Nephron progenitor cell (in vitro differentiated cells): Measurements from ENCODE around the gene TRIM58.

Experiments used
- DNase-seq: peaks from one replicate; pipeline ENCODE4 v3.0.0; 2021
- H3K27ac Mint-ChIP-seq: 2 replicates; pipeline ENCODE4 v1.8.0; 2021; ENCODE audit warnings: mild to moderate bottlenecking, moderate library complexity, mixed read lengths
- H3K27me3 Mint-ChIP-seq: 2 replicates; pipeline ENCODE4 v1.8.0; 2021; ENCODE audit warnings: mild to moderate bottlenecking, low read depth, mixed read lengths; ENCODE audit not compliant: poor library complexity
- H3K36me3 Mint-ChIP-seq: 2 replicates; pipeline ENCODE4 v1.8.0; 2021; ENCODE audit warnings: low read depth, mixed read lengths
- H3K4me1 Mint-ChIP-seq: 2 replicates; pipeline ENCODE4 v1.8.0; 2021; ENCODE audit warnings: mixed read lengths
- H3K4me3 Mint-ChIP-seq: 2 replicates; pipeline ENCODE4 v1.8.0; 2021; ENCODE audit warnings: mild to moderate bottlenecking, moderate library complexity, mixed read lengths
- H3K9me3 Mint-ChIP-seq: 2 replicates; pipeline ENCODE4 v1.8.0; 2021; ENCODE audit warnings: mild to moderate bottlenecking, moderate library complexity, mixed read lengths
- TF ChIP-seq, protein P1 (sequence below): fragments of 200-600 bp; sonication (generic); IDR thresholded peaks from 2 replicates; pipeline ENCODE4 v1.5.0; 2021; ENCODE audit warnings: antibody characterized with exemption

Gene TRIM58

DNA sequence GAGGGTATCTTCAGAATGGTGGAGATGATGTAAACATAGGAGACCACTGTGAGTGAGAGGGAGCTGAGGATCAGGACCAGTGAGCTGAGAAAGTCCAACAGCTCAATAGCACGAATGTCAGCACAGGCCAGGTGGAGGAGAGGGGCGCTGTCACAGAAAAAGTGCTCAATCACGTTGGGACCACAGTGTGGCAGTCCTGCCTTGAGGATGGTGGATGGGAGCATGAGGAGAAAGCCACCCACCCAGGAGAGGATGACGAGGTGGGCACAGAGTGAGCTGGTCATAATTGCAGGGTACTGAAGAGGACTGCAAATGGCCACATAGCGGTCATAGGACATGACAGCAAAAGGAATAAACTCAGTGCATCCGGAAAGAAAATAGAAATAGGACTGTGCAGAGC is 23.4 kb upstream of the TRIM58 start:
- Mint-ChIP-seq H3K27ac (no peak overlapping the region), H3K4me1 (no peaks in the 10 kb centered on the region), H3K9me3 (peaks cover 44% of the 10 kb centered on the region), H3K27me3 (peaks cover 9% of the 10 kb centered on the region), H3K4me3 (no peak overlapping the region), H3K36me3 (no peaks in the 10 kb centered on the region)
- TF ChIP-seq, protein P1, sequence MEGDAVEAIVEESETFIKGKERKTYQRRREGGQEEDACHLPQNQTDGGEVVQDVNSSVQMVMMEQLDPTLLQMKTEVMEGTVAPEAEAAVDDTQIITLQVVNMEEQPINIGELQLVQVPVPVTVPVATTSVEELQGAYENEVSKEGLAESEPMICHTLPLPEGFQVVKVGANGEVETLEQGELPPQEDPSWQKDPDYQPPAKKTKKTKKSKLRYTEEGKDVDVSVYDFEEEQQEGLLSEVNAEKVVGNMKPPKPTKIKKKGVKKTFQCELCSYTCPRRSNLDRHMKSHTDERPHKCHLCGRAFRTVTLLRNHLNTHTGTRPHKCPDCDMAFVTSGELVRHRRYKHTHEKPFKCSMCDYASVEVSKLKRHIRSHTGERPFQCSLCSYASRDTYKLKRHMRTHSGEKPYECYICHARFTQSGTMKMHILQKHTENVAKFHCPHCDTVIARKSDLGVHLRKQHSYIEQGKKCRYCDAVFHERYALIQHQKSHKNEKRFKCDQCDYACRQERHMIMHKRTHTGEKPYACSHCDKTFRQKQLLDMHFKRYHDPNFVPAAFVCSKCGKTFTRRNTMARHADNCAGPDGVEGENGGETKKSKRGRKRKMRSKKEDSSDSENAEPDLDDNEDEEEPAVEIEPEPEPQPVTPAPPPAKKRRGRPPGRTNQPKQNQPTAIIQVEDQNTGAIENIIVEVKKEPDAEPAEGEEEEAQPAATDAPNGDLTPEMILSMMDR = no peak
- DNase-seq = no peak

DNA sequence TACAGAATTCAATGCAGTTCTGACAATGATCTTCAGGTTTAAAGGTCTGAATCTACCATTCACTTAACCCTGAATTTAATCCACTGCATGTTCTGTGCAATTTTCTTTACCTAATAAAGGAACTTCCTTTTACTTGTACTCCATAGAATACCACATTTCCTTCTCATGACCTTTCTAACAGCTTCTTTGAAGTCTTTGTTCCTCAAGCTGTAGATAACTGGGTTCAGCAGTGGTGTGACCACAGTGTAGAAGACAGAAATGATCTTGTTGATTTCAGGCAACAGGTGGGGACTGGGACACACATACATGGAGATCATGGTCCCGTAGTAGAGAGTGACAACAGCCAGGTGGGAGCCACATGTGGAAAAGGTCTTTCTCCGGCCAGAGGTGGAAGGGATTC is 16.2 kb upstream of the TRIM58 start:
- H3K36me3 Mint-ChIP-seq = no peaks in the 10 kb centered on the region
- peaks cover 54% of the 10 kb centered on the region for H3K9me3 Mint-ChIP-seq
- no peak overlapping the region for H3K4me3 Mint-ChIP-seq
- TF ChIP-seq, protein P1 = no peak
- DNase-seq = no peak
- no peak overlapping the region for H3K27ac Mint-ChIP-seq
- H3K27me3 Mint-ChIP-seq = no peaks in the 10 kb centered on the region
- no peaks in the 10 kb centered on the region for H3K4me1 Mint-ChIP-seq

DNA sequence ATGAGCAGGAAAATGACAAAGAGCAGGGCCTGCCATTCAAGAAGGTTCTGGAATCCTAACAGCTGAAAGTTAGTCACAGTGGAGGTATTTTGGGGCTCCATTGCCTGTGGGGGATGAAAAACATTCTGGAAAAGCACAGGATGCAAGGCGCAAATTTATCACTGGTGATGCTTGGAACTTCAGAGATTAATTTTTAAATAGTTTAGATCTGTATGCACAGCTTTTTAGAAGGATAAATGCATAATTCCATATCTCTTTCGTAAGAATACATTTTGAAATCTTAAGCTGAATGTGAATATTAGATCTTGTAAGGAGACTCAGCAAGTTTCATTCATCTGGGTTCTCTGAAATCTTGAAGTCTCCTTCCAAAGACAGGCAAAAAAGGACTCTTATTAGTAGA is 15.2 kb upstream of the TRIM58 start, which contains the start of gene OR11L1:
Gene OR11L1, minus strand, starts transcription at position 101 of the 400 bp plus-strand sequence. Its CDS starts 0 bp downstream, at position 101.
- TF ChIP-seq, protein P1 = no peak
- no peak within 1 kb of the TSS for H3K27ac Mint-ChIP-seq
- no peak for DNase-seq
- H3K27me3 Mint-ChIP-seq = no peaks in the 10 kb centered on the region
- H3K36me3 Mint-ChIP-seq = no peaks in the 10 kb centered on the region
- H3K4me1 Mint-ChIP-seq = no peaks in the 10 kb centered on the region
- H3K4me3 Mint-ChIP-seq = no peak within 1 kb of the TSS
- H3K9me3 Mint-ChIP-seq = peaks cover 48% of the 10 kb centered on the region

DNA sequence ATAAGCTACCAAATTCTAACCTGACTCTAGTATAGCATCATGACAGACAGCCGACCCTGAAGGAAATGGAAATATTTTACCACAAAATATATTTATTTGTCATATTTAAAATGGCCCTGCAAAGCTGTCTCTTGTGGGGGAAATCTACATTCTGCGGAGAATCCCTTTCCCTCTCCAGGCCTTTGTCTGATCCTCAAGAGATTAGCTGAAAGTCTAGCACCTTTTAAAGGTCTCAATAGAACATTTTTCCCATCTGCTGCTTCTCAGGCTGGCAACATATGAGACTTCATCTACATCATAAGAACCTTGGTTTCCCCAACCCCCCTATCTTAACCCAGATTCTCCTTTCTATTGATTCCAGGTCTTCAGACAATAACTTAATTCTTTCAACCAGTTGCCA is 13.6 kb upstream of the TRIM58 start:
- Mint-ChIP-seq H3K4me3 (no peak overlapping the region), H3K27ac (no peak overlapping the region), H3K4me1 (no peaks in the 10 kb centered on the region), H3K9me3 (peaks cover 39% of the 10 kb centered on the region), H3K27me3 (no peaks in the 10 kb centered on the region), H3K36me3 (no peaks in the 10 kb centered on the region)
- TF ChIP-seq, protein P1 = no peak
- no peak for DNase-seq

DNA sequence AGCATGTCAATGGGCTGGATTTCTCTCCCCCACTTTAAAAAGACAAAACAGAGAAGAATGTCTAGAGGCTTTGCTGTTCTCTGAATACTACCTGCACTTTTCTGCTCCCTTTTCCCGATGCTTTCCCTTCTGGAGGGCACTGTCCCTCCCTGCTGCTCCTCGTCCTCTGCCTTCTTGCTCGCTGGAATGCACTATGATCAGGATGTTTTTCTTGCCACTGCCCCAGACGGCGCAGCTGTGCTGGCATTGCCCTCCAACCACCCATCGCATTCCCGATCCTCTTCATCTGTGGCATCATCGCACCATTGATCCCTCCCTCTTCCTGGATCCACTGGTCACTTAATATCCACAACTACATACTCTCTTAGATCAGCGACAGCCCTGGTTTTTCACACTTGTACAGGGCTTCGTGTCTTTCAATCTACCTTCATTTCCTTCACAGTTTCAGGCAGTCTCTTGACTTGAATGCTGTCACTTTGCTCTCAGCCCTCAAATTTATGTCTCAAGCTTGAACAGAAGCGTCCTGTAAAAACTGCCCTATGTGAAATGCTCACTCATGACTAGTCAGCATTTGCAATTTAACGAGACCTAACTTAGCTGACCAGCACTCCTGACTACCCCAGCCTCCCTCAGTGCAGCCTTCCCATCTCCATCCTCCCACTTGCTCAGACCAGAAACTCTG is 11.8 kb upstream of the TRIM58 start:
- TF ChIP-seq, protein P1 = no peak
- Mint-ChIP-seq H3K9me3 (peaks cover 30% of the 10 kb centered on the region), H3K27me3 (no peaks in the 10 kb centered on the region)

DNA sequence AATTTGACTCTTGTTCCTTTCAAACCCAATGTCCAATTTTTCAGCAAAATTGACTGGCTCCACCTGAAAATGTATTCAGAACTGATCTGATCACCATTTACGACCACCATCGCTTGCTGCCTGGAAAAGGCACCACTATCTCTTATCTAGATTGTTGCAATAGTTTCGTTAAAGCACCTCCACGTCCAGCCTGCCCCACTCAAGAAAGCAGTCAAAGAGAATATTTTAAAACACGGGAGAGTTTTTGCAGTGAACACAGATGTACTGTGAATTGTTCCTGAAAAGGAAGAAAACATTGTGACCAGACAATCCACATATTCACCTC is 11.3 kb upstream of the TRIM58 start:
- TF ChIP-seq, protein P1 = no peak
- H3K4me1 Mint-ChIP-seq = no peaks in the 10 kb centered on the region

More for the DNA sequence above, 11.8 kb upstream of the TRIM58 start:
- Mint-ChIP-seq H3K4me1 (no peaks in the 10 kb centered on the region), H3K36me3 (no peaks in the 10 kb centered on the region), H3K27ac (no peak overlapping the region), H3K4me3 (no peak overlapping the region)
- DNase-seq = no peak

More for the DNA sequence above, 11.3 kb upstream of the TRIM58 start:
- H3K9me3 Mint-ChIP-seq = peaks cover 26% of the 10 kb centered on the region
- no peak overlapping the region for H3K27ac Mint-ChIP-seq
- H3K27me3 Mint-ChIP-seq = no peaks in the 10 kb centered on the region
- H3K4me3 Mint-ChIP-seq = no peak overlapping the region
- no peak for DNase-seq
- no peaks in the 10 kb centered on the region for H3K36me3 Mint-ChIP-seq
